Measurements from ENCODE around the gene CYP26B1.

- no peak for TF ChIP-seq CTCF (IDR thresholded peaks at IDR 0.05)
- no peak for TF ChIP-seq POLR2A (IDR thresholded peaks at IDR 0.05)
These were observed 35.3 kb downstream of the CYP26B1 start for GRCh38 chr2:72112401-72112800.

All from testis (tissue), 2 donors.